ENCODE measurements around the gene CASZ1. TPM values are rescaled to one million over a fixed set of nuclear protein-coding genes. Genes with fewer than 3 reads are reported as not detected.

Gene CASZ1
- total RNA-seq, 1 donor from 2014 or later: 3.4 TPM

GRCh38 chr1:10608690-10609089 is 187.8 kb downstream of the CASZ1 start:
- peaks cover 7% of the 10 kb centered on the region for H3K4me1 ChIP-seq
- Mint-ChIP-seq H3K27me3 (ENCODE audit: insufficient read depth, low read depth) (peaks cover 2% of the 10 kb centered on the region), H3K4me3 (no peak overlapping the region), H3K27ac (no peak overlapping the region), H3K4me1 (peaks cover 8% of the 10 kb centered on the region), H3K9me3 (no peaks in the 10 kb centered on the region), H3K36me3 (peaks cover 8% of the 10 kb centered on the region)
- no peak overlapping the region for H3K4me2 ChIP-seq
- peaks cover 12% of the 10 kb centered on the region for H4K20me1 ChIP-seq (ENCODE audit: low read depth)
- H3F3A ChIP-seq (ENCODE audit: low read depth): peaks cover 10% of the 10 kb centered on the region
- no peak overlapping the region for H3K27ac ChIP-seq
- no peaks in the 10 kb centered on the region for H3K36me3 ChIP-seq
- H3K27me3 ChIP-seq: no peaks in the 10 kb centered on the region
- H3K4me3 ChIP-seq: no peak overlapping the region
- no peak for DNase-seq (ENCODE audit: low spot score)
- no peak for TF ChIP-seq EZH2 (IDR thresholded peaks at IDR 0.05)
- TF ChIP-seq, protein P1, sequence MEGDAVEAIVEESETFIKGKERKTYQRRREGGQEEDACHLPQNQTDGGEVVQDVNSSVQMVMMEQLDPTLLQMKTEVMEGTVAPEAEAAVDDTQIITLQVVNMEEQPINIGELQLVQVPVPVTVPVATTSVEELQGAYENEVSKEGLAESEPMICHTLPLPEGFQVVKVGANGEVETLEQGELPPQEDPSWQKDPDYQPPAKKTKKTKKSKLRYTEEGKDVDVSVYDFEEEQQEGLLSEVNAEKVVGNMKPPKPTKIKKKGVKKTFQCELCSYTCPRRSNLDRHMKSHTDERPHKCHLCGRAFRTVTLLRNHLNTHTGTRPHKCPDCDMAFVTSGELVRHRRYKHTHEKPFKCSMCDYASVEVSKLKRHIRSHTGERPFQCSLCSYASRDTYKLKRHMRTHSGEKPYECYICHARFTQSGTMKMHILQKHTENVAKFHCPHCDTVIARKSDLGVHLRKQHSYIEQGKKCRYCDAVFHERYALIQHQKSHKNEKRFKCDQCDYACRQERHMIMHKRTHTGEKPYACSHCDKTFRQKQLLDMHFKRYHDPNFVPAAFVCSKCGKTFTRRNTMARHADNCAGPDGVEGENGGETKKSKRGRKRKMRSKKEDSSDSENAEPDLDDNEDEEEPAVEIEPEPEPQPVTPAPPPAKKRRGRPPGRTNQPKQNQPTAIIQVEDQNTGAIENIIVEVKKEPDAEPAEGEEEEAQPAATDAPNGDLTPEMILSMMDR (IDR thresholded peaks at IDR 0.05): no peak
- no peak for TF ChIP-seq EZH2phosphoT487 (IDR thresholded peaks at IDR 0.05)
- no peak overlapping the region for H2AFZ ChIP-seq (replicated peaks)
- no peaks in the 10 kb centered on the region for H3K9me3 ChIP-seq (ENCODE audit: low read depth)
- H3K9ac ChIP-seq: no peak overlapping the region
- no peaks in the 10 kb centered on the region for H3K79me2 ChIP-seq (ENCODE audit: low read depth)

DNA sequence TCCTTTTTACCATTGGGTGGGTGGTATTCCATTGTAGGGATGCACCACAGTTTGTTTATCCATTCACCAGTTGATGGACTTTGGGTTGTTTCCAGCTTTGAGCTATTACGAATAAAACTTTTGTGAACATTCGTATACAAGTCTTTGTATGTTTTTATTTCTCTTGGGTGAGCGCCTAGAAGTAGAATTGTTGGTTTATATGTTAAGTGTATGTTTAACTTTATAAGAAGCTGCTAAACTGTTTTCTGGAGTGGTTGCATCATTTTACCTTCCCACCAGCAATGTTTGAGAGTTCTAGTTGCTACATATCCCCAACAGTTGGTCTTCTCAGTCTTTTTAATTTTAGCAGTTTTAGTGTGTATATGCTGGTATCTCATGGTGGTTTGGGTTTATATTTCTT is 189.2 kb downstream of the CASZ1 start:
- Histone ChIP-seq H3K27ac (no peak overlapping the region), H3K9me3 (ENCODE audit: low read depth) (no peaks in the 10 kb centered on the region), H3K4me2 (no peak overlapping the region), H3K9ac (no peak overlapping the region), H3K79me2 (ENCODE audit: low read depth) (no peaks in the 10 kb centered on the region), H2AFZ (replicated peaks) (no peak overlapping the region), H3K36me3 (no peaks in the 10 kb centered on the region), H3K4me3 (no peak overlapping the region), H3K27me3 (no peaks in the 10 kb centered on the region), H4K20me1 (ENCODE audit: low read depth) (peaks cover 14% of the 10 kb centered on the region), H3F3A (ENCODE audit: low read depth) (peaks cover 10% of the 10 kb centered on the region), H3K4me1 (peaks cover 7% of the 10 kb centered on the region)
- TF ChIP-seq EZH2 (IDR thresholded peaks at IDR 0.05) (no peak), EZH2phosphoT487 (IDR thresholded peaks at IDR 0.05) (no peak)
- TF ChIP-seq, protein P1 (IDR thresholded peaks at IDR 0.05): no peak
- H3K9me3 Mint-ChIP-seq: no peaks in the 10 kb centered on the region
- H3K27me3 Mint-ChIP-seq (ENCODE audit: insufficient read depth, low read depth): peaks cover 2% of the 10 kb centered on the region
- no peak overlapping the region for H3K4me3 Mint-ChIP-seq
- peaks cover 16% of the 10 kb centered on the region for H3K4me1 Mint-ChIP-seq
- H3K36me3 Mint-ChIP-seq: peaks cover 10% of the 10 kb centered on the region
- no peak overlapping the region for H3K27ac Mint-ChIP-seq
- DNase-seq (ENCODE audit: low spot score): no peak

- no peaks in the 10 kb centered on the region for H3K79me2 ChIP-seq (ENCODE audit: low read depth)
- H3K9ac ChIP-seq: no peak overlapping the region
- H3F3A ChIP-seq (ENCODE audit: low read depth): peaks cover 17% of the 10 kb centered on the region
- Mint-ChIP-seq H3K9me3 (no peaks in the 10 kb centered on the region), H3K27me3 (ENCODE audit: insufficient read depth, low read depth) (peaks cover 2% of the 10 kb centered on the region), H3K27ac (no peak overlapping the region), H3K36me3 (peaks cover 10% of the 10 kb centered on the region), H3K4me1 (peaks cover 27% of the 10 kb centered on the region), H3K4me3 (no peak overlapping the region)
- no peak overlapping the region for H2AFZ ChIP-seq (replicated peaks)
- no peak for DNase-seq (ENCODE audit: low spot score)
- H3K4me1 ChIP-seq: peaks cover 14% of the 10 kb centered on the region
- H4K20me1 ChIP-seq (ENCODE audit: low read depth): peaks cover 14% of the 10 kb centered on the region
- no peak overlapping the region for H3K4me3 ChIP-seq
- no peak overlapping the region for H3K4me2 ChIP-seq
- H3K9me3 ChIP-seq (ENCODE audit: low read depth): no peaks in the 10 kb centered on the region
- H3K36me3 ChIP-seq: no peaks in the 10 kb centered on the region
- H3K27me3 ChIP-seq: no peaks in the 10 kb centered on the region
- H3K27ac ChIP-seq: no peak overlapping the region
- no peak for TF ChIP-seq EZH2phosphoT487 (IDR thresholded peaks at IDR 0.05)
- no peak for TF ChIP-seq EZH2 (IDR thresholded peaks at IDR 0.05)
- TF ChIP-seq, protein P1 (IDR thresholded peaks at IDR 0.05): no peak
These were observed 190.4 kb downstream of the CASZ1 start for GRCh38 chr1:10606064-10606463.

Data from neural progenitor cell (in vitro differentiated cells).